NOMO-1 treated with dmso at 0.1 percent for 144 hours (cell line): ENCODE results near the gene MUCL3.
"Not testable (repeated sequence)": the region's sequence is repeated elsewhere in the genome, so short reads cannot be mapped to it uniquely, and the experiment has no call there.

ENCODE experiments used
- DNase-seq: peaks from one replicate; lab custom pipeline; 2025; ENCODE audit not compliant: unreplicated experiment; lab: John Stamatoyannopoulos, UW

The MUCL3 gene

DNA sequence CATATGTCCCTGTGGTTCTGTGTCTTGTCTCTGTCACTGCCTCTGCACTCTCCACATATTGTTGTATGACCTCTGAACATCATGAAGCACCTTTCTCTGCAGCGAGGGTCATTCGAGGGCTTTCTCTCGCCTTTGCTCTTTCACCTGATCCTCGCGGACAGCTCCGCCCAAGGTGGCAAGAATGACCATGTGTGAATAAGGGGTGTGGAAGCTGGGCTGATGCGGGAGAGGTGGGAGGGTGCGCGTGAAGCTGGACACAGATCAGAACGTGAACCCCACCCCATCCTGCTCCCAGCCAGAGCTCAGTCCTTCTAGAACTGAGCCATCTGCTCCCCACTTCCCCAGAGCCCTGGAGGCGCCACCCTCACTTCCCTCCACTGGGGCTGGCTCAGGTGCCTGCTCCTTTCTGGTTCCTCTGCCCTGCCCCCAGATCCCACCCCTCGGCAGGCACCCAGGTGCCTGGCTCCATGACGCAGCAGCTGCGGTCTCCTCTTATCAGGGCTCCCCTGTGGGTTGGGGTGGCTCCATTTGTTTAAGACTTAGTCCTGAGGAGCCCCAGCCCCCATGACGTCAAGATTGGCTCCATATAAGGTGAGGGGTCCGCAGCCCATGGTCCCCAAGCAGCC, at the start of gene MUCL3:
MUCL3 (plus strand) TSS at position 613 of the 626 bp plus-strand sequence. CDS start 27 bp downstream, outside the sequence.
- DNase-seq, result no peak

GRCh38 chr6:30891450-30891723, 49.4 kb upstream of the MUCL3 start:
- DNase-seq, result no peak

- DNase-seq, result no peak
Observed at GRCh38 chr6:30891816-30892538, 48.8 kb upstream of the MUCL3 start.

- no peak for DNase-seq
Observed at GRCh38 chr6:30893001-30893591, 47.7 kb upstream of the MUCL3 start.

DNA sequence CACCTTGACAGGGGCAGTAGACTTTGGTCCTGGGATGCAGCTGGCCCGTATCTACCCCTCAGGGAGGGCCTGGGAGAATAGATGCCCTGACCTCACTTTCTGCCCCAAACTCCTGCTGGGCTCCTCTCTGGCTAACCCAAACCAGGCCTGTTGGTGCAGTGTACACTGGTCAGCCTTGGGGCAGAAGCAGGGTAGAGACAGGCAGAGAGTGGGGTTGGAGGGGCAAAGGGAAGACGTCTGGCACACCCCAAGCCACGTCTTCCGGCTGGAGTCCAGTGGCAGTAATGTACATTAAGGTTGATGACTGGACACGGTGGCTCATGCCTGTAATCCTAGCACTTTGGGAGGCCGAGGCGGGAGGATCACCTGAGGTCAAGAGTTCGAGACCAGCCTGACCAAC, 47.1 kb upstream of the MUCL3 start:
- DNase-seq, result no peak

DNA sequence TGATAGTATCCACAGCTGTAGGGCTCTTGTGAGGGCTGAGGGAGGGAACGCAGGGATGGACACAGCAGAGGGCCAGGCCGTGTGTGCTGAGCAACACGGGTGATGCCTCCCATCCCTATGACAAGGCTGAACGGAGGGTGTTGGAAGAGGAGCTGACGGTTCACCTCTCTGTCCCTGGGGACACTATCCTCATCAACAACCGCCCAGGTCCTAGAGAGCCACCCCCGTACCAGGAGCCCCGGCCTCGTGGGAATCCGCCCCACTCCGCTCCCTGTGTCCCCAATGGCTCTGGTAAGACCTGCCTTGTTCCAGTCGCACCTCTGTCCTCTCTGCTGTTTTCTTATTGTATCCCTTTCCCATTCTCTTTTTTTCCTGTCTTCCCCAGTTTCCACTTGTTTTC, 46.4 kb upstream of the MUCL3 start:
- no peak for DNase-seq

- no peak for DNase-seq
Observed at GRCh38 chr6:30894935-30895334, 45.8 kb upstream of the MUCL3 start.

DNA sequence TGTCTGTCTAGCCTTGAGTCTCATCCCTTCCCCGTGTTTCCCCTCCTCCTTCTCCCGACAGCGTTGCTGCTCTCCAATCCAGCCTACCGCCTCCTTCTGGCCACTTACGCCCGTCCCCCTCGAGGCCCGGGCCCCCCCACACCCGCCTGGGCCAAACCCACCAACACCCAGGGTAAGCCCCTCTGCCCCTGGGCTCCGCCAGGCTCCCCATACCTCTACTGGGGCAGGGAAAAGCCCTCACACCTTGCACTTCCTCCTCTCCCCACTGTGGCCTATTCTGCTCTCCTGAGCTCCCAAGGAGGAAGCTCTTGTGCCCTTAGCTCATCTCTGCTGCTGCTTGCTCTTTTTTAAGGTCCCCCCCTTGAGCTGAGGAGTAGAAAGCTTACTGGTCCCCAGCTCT, 45.4 kb upstream of the MUCL3 start:
- no peak for DNase-seq

GRCh38 chr6:30896541-30896940, 44.2 kb upstream of the MUCL3 start:
- DNase-seq, result no peak

GRCh38 chr6:30897882-30898281, 42.9 kb upstream of the MUCL3 start:
- DNase-seq, result no peak

DNA sequence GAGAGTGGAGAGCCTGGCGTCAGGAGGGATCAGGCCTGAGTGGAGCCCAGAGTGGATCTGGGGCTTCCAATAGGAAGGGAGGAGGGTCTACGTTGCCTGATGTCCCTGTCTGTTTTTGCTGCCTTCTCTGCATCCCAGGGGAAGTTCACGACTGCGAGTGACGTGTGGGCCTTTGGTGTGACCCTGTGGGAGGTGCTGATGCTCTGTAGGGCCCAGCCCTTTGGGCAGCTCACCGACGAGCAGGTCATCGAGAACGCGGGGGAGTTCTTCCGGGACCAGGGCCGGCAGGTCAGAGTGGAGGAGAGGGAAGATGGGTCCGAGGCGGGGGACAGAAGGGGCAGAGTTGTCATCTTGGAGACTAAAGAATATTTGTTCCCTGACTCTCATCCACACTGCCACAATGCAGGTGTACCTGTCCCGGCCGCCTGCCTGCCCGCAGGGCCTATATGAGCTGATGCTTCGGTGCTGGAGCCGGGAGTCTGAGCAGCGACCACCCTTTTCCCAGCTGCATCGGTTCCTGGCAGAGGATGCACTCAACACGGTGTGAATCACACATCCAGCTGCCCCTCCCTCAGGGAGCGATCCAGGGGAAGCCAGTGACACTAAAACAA, 41.9 kb upstream of the MUCL3 start:
- DNase-seq, result no peak

DNA sequence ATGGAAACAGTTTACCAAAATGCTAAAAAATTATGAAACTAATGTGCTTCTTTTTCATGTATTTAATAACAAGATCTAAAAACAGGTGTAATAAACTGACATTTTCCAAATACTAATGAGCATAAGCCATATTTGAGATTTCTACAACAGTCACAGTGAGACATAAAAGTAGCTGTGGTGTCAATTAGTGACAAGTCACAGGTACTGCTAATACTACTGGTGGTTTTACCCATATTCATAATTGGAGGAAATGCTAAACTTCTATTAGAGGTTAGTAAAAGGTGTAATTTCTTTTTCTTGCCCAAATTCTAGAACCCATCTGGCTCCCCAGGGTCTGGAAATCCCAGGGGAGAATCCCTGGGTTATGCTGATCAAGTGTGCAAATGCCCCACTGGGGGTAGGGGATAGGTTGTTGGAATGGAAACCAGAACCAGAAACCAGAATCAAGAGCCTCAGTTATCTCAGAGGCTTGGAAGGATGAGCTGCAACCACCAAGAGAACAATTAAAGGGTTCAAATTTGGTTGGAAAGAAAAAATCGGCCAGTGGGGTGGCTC, 39.8 kb upstream of the MUCL3 start:
- DNase-seq, result no peak

DNA sequence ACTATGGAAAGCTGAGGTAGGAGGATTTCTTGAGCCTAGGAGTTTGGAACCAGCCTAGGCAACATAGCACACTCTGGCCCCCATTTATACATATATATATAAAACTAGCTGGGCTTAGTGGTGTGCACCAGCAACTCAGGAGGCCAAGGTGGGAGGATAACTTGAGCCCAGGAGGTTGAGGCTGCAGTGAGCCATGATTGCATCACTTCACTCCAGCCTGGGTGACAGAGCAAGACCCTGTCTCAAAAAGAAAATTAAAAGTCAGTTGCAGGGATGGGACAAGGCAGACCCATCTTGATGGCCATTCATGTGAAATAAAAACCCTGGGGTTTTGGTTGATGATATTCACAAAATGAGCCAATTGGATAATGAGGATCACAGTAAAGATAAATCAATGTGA, 39.3 kb upstream of the MUCL3 start:
- DNase-seq, result no peak

DNA sequence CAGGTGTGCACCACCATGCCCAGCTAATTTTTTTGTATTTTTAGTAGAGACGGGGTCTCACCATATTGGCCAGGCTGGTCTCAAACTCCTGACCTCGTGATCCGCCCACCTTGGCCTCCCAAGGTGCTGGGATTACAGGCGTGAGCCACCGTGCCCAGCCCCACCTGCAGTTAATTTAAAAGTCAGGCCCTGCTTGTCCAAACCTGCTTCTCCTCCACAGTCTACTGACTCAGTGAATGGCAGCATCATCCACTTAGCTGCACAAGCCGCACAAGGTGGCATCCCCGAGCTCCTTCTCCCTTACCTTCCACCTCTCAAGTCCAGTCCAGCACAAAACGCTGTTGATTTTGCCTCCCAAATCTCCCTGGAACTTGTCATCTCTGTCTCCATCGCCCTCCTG, 38.6 kb upstream of the MUCL3 start:
- not testable (repeated sequence) for DNase-seq

GRCh38 chr6:30902709-30903108, 38.1 kb upstream of the MUCL3 start:
- DNase-seq, result no peak

GRCh38 chr6:30903236-30903635, 37.5 kb upstream of the MUCL3 start:
- DNase-seq, result no peak

- DNase-seq, result not testable (repeated sequence)
Observed at GRCh38 chr6:30907290-30907757, 33.4 kb upstream of the MUCL3 start.

DNA sequence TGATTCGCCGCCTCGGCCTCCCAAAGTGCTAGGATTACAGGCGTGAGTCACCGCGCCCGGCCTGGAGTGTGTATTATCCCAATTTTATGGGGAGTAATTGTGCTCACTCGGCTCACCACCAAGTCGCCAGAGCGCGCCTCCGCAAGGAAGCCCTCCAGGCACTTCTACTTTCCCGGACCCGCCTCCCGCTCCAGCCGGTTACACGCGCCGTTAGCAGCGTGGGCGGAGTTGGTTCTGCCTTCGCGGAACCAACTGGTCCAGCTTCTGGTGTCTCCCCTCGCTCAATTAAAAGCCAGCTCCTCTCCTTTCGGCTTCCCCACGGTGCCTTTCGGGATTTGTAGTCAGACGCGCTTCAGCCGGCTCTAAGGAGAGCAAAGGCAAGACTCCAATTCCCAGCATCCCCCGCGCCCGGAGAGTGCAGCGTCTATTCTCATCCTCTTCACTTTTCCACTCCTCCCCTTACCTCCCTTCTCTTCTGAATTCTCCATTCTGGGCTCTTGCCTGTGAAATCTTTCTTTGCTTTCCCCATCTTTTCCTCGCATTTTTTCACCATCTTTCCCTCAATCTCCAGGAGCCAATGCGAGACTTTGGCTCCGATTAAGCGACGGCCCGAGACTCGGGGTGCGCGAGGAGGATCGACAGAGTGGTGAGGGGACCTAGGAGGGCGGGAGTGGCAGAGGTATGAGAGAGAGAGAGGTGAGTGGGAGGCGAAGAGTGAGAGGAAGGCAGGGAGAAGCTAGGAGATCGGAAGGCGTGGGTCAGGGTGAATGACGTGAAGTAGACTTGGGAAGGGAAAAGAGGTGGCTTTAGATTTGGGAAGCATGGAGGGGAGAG, 32.8 kb upstream of the MUCL3 start, which contains the start of gene GTF2H4:
GTF2H4 (plus strand) TSS at position 450 of the 834 bp plus-strand sequence.
- DNase-seq, result peak; percentile 99

DNA sequence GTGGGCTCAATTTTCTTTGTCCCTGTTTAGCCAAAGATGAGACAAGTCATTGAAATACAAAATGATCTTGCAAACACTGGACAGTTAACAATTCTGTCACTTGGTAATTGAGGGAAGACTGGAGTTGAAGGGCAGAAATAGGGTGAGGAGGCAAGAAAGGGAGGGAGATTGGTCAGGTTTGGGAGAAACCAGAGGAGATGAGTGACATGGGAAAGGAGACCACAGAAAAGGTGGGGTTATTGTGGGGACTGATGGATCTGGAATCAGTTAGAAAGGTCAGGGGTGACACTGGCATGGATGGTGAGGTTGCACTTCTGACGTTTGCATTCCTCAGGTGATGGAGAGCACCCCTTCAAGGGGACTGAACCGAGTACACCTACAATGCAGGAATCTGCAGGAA, 32.1 kb upstream of the MUCL3 start:
- DNase-seq, result no peak

DNA sequence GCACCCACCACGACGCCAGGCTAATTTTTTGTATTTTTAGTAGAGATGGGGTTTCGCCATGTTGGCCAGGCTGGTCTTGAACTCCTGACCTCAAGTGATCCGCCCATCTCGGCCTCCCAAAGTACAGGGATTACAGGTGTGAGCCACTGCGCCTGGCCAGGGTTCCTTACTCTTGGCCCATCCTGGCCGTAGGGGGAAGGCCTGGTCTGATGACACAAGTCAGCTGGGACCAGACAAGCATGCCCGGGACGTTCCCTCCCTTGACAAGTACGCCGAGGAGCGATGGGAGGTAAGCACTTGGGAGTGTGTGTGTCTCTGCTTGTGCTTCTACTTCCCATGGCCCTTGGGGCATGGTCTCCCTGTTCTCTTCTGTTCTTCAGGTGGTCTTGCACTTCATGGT, 30.3 kb upstream of the MUCL3 start:
- not testable (repeated sequence) for DNase-seq
